HG03565 (cell line): ENCODE measurements around the gene SSH2.
"Not testable (repeated sequence)": the region's sequence is repeated elsewhere in the genome, so short reads cannot be mapped to it uniquely, and the experiment has no call there.

Source experiments
- ATAC-seq: cut with Tn5 transposase; IDR thresholded peaks from one replicate; pipeline ENCODE4 v1.9.1; 2021; ENCODE audit warnings: mild to moderate bottlenecking, moderate library complexity; ENCODE audit not compliant: unreplicated experiment

SSH2 gene

GRCh38 chr17:29874931-29875596, 55.0 kb downstream of the SSH2 start:
- ATAC-seq: no peak

DNA sequence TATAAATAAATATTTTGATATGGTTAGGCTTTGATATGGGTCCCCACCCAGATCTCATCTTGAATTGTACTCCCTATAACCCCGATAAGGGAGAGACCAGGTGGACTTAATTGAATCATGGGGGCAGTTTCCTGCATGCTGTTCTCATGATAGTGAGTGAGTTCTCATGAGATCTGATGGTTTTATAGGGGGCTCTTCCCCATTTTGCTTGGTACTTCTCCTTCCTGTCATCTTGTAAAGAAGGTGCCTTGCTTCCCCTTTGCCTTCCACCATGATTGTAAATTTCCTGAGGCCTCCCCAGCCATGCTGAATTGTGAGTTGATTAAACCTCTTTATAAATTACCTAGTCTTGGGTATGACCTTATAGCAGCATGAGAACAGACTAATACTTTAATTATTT, 55.7 kb downstream of the SSH2 start:
- not testable (repeated sequence) for ATAC-seq

- no peak for ATAC-seq
Observed at GRCh38 chr17:29873476-29873875, 56.6 kb downstream of the SSH2 start.

DNA sequence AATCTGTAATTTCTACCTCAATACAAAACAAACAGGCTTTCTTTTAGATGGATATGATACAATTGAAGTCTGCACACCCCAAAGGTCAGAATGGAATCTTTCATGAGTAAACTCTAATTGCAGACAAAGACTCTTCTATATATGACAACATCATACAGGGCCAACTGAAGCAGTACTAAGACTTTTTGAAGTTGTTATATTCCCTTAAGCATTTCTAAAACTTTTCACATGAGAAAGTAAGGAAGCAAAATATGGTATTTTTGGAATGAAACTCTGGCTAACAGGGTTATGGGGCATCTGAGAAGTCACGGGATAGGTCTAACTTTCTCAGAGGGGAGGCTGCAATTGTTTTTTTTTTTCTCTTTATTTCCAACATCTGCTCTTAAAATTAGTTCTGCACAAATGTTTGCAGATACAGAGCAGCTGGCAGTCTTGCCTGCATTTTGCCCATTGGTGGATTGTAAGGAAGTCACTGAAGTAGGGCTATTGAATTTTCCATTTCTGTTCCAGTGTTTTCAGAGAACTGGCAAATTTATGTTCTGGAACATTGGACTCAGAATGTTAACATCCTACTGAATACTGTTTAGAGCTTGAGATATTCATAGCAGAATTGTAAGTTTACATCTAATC, 59.1 kb downstream of the SSH2 start:
- no peak for ATAC-seq

- no peak for ATAC-seq
Observed at GRCh38 chr17:29867643-29868181, 62.3 kb downstream of the SSH2 start.

- ATAC-seq: no peak
Observed at GRCh38 chr17:29866746-29867404, 63.2 kb downstream of the SSH2 start.

DNA sequence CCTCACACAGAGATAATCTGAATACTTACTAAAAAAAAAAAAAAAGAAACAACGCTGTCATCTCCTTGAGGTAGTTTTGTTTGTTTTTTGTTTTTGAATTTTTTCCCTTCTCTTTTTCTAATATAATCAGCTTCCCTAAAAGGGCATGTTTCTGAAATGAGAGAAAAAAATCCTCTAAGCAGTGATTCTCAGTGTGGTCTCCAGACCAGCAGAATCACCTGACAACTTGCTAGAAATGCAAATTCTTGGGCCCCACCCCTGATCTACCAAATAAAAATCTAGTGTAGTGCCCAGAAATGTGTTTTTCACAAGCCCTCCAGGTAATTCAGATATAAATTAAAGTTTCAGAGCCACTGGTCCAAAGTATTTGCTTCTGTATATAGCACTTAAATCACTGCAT, 65.4 kb downstream of the SSH2 start:
- ATAC-seq: no peak

DNA sequence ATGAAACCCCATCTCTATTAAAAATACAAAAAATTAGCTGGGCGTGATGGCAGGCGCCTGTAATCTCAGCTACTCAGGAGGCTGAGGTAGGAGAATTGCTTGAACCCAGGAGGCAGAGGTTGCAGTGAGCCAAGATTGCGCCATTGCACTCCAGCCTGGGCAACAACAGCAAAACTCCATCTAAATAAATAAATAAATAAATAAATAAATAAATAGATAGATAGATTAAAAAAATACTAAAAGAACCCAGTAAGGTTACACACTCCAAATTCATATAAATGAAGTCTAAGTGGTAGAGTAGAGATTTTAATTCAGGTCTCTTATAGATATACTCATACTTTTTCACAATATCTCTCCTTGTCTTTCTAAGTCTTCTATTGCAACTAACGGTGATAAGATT, 65.9 kb downstream of the SSH2 start:
- not testable (repeated sequence) for ATAC-seq

DNA sequence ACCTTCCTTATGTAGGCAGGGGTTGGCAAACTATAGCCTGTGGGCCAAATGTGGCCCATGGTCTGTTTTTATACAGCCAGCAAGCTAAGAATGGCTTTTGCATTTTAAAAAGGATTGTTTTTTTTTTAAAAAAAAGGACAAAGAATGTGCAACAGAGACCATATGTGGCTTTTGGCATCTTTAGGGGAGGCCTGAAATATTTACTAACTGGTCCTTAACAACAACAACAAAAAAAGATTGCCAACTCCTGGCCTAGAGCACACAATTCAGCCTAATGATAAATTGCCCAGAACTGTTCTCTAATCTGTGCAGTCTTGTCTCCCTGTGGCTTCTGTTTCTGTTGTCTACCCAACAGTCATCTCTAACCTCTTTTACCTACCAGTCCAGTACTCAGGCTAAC, 67.1 kb downstream of the SSH2 start:
- ATAC-seq: no peak

GRCh38 chr17:29862127-29862526, 67.9 kb downstream of the SSH2 start:
- ATAC-seq: no peak

DNA sequence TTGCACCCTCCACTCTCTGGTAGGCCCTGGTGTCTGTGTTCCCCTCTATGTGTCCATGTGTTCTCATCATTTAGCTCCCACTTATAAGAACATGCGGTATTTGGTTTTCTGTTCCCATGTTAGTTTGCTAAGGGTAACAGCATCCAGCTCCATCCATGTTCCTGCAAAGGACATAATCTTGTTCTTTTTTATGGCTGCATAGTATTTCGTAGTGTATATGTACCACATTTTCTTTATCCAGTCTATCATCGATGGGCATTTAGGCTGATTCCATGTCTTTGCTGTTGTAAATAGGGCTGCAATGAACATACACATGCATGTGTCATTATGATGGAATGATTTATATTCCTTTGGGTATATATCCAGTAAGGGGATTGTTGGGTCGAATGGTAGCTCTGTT, 70.6 kb downstream of the SSH2 start:
- not testable (repeated sequence) for ATAC-seq

DNA sequence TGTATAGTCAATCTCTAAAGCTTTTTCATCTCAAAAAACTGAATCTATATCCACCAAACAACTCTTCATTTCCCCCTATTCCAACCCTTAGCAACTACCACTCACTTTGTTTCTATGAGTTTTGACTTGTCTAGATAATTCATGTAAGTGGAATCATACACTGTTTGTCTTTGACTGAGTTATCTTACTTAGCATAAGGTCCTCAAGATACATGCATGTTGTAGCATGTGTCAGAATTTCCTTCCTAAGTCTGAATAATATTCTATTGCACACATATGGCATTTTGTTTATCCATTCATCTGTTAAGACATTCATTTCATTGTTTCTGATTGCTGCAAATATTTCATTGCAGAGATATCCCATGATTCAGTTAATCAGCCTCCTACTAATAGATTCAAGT, 72.2 kb downstream of the SSH2 start:
- no peak for ATAC-seq

- not testable (repeated sequence) for ATAC-seq
Observed at GRCh38 chr17:29857105-29857504, 72.9 kb downstream of the SSH2 start.

GRCh38 chr17:29855686-29856085, 74.3 kb downstream of the SSH2 start:
- ATAC-seq: no peak

DNA sequence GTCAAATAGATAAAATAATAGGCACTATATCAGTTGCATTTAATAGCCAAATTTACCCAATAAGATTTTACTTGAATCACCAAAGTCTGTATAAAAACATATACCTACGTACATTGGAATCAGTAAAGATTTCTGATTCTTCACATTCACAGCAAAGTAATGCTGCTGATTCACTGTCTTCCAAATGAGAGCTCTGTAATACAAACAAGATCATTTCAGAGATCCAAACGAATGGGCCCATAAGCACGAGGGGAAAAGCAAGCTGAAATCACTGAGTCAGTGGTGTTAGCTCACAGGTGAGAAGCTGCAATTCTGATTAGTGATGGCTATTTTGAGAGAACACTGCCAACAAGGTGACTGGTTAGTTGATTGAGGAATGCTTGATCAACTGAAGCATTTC, 81.3 kb downstream of the SSH2 start:
- ATAC-seq: no peak

- no peak for ATAC-seq
Observed at GRCh38 chr17:29847527-29848400, 82.3 kb downstream of the SSH2 start.

- no peak for ATAC-seq
Observed at GRCh38 chr17:29847118-29847517, 82.9 kb downstream of the SSH2 start.

DNA sequence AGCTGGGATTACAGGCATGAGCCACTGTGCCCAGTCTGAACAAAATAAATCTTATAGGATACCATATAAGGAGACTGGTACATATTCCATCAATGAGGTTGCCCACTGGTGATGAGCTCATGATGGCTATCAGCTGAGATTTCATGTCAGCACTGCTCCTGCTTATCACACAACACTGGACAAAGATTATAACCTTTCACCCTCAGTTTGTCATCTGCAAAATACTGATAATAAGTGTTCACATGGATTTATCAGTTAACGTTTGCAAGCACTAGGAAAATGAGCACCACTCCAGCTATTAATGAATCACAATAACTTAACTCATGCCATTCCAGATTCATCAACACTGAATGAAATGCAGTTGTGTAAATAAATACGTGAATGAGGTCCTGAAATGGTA, 83.7 kb downstream of the SSH2 start:
- ATAC-seq: no peak

GRCh38 chr17:29844339-29845048, 85.5 kb downstream of the SSH2 start:
- ATAC-seq: no peak

DNA sequence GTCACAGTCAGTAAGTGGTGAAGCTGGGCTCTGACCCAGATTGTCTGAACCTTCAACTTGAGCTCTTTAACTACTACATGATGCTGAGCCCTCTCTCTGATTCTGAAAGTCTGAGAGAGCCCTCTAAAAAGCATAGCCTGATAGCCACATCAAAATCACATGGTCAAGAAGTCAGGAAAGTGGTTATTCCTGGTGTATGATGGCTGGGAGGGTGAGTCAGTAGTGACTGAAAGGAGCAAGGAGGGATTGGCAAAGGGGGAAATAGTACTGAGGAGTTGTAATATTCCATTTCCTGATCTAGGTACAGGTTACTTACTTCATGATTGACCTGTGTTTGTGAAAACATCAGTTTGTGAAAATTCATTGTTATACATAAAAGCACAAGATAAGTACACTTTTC, 89.1 kb downstream of the SSH2 start:
- no peak for ATAC-seq
